HL-60/S4 treated with phorbol 12-myristate 13-acetate at 8.2 ng/mL for 4 days and 3 days (cell line): ENCODE data around the gene NEU1.
"Not testable (repeated sequence)": the region's sequence is repeated elsewhere in the genome, so short reads cannot be mapped to it uniquely, and the experiment has no call there.

ENCODE experiments used
- in situ Hi-C: fragments of 300-500 bp; cut with MboI; formaldehyde crosslinking; loops from 2 replicates; pipeline ENCODE4 v1.15.0; 2022; ENCODE audit warnings: low sequenced_read_pairs

The NEU1 gene

GRCh38 chr6:31847276-31847978 is 15.2 kb downstream of the NEU1 start:
- in situ Hi-C loops = no loop called here

GRCh38 chr6:31844507-31844906 is 18.1 kb downstream of the NEU1 start:
- in situ Hi-C loops = no loop called here

- in situ Hi-C loops = no loop called here
Observed at GRCh38 chr6:31842053-31842452, 20.6 kb downstream of the NEU1 start.

GRCh38 chr6:31839779-31840126 is 22.9 kb downstream of the NEU1 start:
- in situ Hi-C loops = not testable (repeated sequence)

GRCh38 chr6:31838968-31839367 is 23.7 kb downstream of the NEU1 start:
- in situ Hi-C loops = no loop called here

- in situ Hi-C loops = not testable (repeated sequence)
Observed at GRCh38 chr6:31838114-31838553, 24.5 kb downstream of the NEU1 start.

- in situ Hi-C loops = no loop called here
Observed at GRCh38 chr6:31837369-31838113, 25.1 kb downstream of the NEU1 start.

- in situ Hi-C loops = no loop called here
Observed at GRCh38 chr6:31836474-31837368, 25.9 kb downstream of the NEU1 start.

- in situ Hi-C loops = no loop called here
Observed at GRCh38 chr6:31836047-31836473, 26.6 kb downstream of the NEU1 start.

GRCh38 chr6:31834367-31835250 is 28.0 kb downstream of the NEU1 start:
- in situ Hi-C loops = no loop called here

- in situ Hi-C loops = no loop called here
Observed at GRCh38 chr6:31831350-31832215, 31.0 kb downstream of the NEU1 start.

- in situ Hi-C loops = no loop called here
Observed at GRCh38 chr6:31830886-31831335, 31.7 kb downstream of the NEU1 start.

- in situ Hi-C loops = no loop called here
Observed at GRCh38 chr6:31829633-31830283, 32.9 kb downstream of the NEU1 start.

GRCh38 chr6:31827286-31828079 is 35.1 kb downstream of the NEU1 start, which contains the start of gene HSPA1B:
TSS of gene HSPA1B (plus strand) at chr6:31827738. CDS start at chr6:31827951, 213 bp downstream.
- in situ Hi-C loops = no loop called here

- in situ Hi-C loops = no loop called here
Observed at GRCh38 chr6:31826793-31827285, 35.8 kb downstream of the NEU1 start.

GRCh38 chr6:31825553-31825952 is 37.1 kb downstream of the NEU1 start:
- in situ Hi-C loops = no loop called here

- in situ Hi-C loops = not testable (repeated sequence)
Observed at GRCh38 chr6:31823592-31824196, 38.9 kb downstream of the NEU1 start.
